IMR-90 (cell line): ENCODE results near the gene CADM1.

ENCODE experiments used
- BHLHE40 ChIP-seq: fragments of 150-350 bp; IDR thresholded peaks from 2 replicates; pipeline ENCODE4 v1.6.1; 2016; ENCODE audit warnings: mild to moderate bottlenecking, low read depth, low read length
- RFX5 ChIP-seq: IDR thresholded peaks from 2 replicates; pipeline ENCODE4 v1.8.0; 2012; ENCODE audit warnings: low read depth, mild to moderate bottlenecking, low read length, moderate library complexity
- TF ChIP-seq, protein P1 (sequence below): conservative IDR thresholded peaks from 2 replicates; pipeline ENCODE4 v1.5.1; 2012; ENCODE audit warnings: mild to moderate bottlenecking, low read depth, low read length, improper control_type of control experiment

DNA sequence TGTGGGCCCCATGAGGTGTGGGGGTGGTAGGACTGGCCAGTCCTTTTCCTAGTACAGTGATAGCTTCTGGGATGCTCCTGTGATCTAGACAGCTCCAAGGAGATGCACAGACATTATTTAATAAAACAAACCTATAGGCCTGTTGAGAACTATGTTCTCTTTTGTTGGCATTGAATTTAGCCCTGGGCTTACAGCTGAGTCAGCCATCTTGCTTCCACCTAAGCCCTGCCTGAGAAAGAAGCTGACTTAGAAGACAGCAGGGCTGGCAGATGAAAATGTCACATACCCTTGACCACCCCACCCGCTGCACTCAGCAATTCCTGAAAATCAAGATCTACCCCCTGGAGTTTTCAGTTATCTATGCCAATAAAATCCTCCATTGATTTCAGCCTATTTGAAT, 353.2 kb downstream of the CADM1 start:
- TF ChIP-seq, protein P1, sequence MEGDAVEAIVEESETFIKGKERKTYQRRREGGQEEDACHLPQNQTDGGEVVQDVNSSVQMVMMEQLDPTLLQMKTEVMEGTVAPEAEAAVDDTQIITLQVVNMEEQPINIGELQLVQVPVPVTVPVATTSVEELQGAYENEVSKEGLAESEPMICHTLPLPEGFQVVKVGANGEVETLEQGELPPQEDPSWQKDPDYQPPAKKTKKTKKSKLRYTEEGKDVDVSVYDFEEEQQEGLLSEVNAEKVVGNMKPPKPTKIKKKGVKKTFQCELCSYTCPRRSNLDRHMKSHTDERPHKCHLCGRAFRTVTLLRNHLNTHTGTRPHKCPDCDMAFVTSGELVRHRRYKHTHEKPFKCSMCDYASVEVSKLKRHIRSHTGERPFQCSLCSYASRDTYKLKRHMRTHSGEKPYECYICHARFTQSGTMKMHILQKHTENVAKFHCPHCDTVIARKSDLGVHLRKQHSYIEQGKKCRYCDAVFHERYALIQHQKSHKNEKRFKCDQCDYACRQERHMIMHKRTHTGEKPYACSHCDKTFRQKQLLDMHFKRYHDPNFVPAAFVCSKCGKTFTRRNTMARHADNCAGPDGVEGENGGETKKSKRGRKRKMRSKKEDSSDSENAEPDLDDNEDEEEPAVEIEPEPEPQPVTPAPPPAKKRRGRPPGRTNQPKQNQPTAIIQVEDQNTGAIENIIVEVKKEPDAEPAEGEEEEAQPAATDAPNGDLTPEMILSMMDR: no peak
- TF ChIP-seq BHLHE40 (no peak), RFX5 (no peak)
